ENCODE measurements around the gene CNOT11. TPM values are rescaled to one million over a fixed set of nuclear protein-coding genes. Genes with fewer than 3 reads are reported as not detected.

Gene CNOT11
- total RNA-seq, 4 donors from 2014 or later = 19.7 to 31.2 (median 21.6) TPM

DNA sequence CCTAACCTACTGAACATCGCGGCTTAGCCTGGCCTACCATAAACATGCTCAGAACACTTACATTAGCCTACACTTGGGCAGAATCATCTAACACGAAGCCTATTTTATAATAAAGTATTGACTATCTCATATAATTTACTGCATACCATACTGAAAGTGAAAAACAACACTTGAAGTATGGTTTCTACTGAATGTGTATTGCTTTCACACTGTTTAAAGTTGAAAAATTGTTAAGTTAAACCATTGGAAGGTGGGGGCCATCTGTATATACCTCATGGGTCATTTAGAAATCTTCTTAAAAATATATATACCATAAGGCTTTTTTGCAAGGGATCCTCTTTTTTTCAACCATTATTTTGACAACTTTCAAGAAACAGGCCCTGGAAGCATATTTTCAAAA, 39.3 kb downstream of the CNOT11 start:
- TF ChIP-seq POLR2A (IDR thresholded peaks at IDR 0.05) = no peak
- TF ChIP-seq, protein P1, sequence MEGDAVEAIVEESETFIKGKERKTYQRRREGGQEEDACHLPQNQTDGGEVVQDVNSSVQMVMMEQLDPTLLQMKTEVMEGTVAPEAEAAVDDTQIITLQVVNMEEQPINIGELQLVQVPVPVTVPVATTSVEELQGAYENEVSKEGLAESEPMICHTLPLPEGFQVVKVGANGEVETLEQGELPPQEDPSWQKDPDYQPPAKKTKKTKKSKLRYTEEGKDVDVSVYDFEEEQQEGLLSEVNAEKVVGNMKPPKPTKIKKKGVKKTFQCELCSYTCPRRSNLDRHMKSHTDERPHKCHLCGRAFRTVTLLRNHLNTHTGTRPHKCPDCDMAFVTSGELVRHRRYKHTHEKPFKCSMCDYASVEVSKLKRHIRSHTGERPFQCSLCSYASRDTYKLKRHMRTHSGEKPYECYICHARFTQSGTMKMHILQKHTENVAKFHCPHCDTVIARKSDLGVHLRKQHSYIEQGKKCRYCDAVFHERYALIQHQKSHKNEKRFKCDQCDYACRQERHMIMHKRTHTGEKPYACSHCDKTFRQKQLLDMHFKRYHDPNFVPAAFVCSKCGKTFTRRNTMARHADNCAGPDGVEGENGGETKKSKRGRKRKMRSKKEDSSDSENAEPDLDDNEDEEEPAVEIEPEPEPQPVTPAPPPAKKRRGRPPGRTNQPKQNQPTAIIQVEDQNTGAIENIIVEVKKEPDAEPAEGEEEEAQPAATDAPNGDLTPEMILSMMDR (IDR thresholded peaks at IDR 0.05) = no peak
- no peak overlapping the region for H3K4me3 ChIP-seq
- no peaks in the 10 kb centered on the region for H3K36me3 ChIP-seq
- no peak for DNase-seq
- H3K9me3 ChIP-seq = no peaks in the 10 kb centered on the region
- no peaks in the 10 kb centered on the region for H3K27me3 ChIP-seq
- no peaks in the 10 kb centered on the region for H3K4me1 ChIP-seq
- intact Hi-C loops (cut with DNase I; ENCODE audit: low total_unique reads) = no loop called here
- H3K27ac ChIP-seq = no peak overlapping the region

DNA sequence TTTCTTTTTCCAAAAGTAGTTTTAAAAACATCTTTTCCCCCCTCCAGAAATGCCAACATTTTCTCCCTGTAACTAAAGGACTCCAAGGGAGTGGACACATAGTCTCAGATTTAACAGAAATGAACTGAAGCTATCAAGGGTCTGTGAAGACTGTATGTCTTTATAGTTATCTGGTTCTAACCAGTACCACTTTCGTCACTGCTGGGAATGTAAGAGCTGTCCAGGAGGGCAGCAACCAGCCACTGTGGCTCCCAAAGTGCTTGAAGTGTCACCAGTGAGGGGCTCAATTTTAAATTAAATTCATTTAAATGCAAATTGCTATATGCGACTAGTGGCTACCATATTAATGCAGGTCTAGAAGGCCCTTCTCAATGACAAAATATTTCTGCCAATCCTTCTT, 40.9 kb downstream of the CNOT11 start:
- no peak for DNase-seq
- no peak for TF ChIP-seq POLR2A (IDR thresholded peaks at IDR 0.05)
- TF ChIP-seq, protein P1 (IDR thresholded peaks at IDR 0.05) = no peak
- Histone ChIP-seq H3K27me3 (no peaks in the 10 kb centered on the region), H3K9me3 (no peaks in the 10 kb centered on the region), H3K4me3 (no peak overlapping the region), H3K27ac (no peak overlapping the region), H3K4me1 (no peaks in the 10 kb centered on the region), H3K36me3 (no peaks in the 10 kb centered on the region)
- intact Hi-C loops (cut with DNase I; ENCODE audit: low total_unique reads) = no loop called here

DNA sequence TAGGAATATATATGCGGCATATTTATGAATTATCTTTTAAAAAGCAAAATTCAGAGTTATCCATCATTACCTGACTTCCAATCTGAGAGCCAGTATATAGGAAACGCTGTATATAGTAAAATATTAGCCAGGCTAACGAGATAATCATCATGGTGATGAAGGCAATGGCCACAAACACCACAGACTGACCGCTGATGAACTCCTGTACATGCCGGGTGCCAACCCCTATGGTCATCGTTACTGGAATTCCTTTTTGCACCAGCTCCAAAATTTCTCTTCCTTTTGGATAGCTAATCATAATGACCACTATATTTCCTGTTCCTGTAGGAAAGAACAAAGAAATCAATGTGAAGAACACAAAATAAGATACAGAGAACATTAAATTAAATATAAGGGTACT, 42.2 kb downstream of the CNOT11 start:
- TF ChIP-seq, protein P1 (IDR thresholded peaks at IDR 0.05) = no peak
- no peak for TF ChIP-seq POLR2A (IDR thresholded peaks at IDR 0.05)
- Histone ChIP-seq H3K36me3 (no peaks in the 10 kb centered on the region), H3K4me1 (no peaks in the 10 kb centered on the region), H3K27me3 (no peaks in the 10 kb centered on the region), H3K27ac (no peak overlapping the region), H3K9me3 (no peaks in the 10 kb centered on the region), H3K4me3 (no peak overlapping the region)
- intact Hi-C loops (cut with DNase I; ENCODE audit: low total_unique reads) = no loop called here
- DNase-seq = no peak

DNA sequence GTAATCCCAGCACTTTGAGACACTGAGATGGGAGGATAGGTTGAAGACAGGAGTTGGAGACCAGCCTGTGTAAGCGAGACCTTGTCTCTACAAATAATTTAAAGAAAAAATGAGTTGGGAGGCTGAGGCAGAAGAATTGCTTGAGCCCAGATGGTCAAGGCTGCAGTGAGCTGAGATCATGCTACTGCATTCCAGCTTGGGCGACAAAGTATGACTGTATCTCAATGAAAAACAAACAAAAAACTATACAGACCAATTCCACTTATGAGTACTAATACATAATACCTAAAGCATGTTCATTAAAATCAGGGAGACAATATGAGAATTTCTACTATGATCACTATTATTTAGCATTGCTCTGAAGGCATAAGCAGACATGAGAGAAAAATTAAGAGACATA, 43.2 kb downstream of the CNOT11 start:
- H3K4me1 ChIP-seq = no peaks in the 10 kb centered on the region

DNA sequence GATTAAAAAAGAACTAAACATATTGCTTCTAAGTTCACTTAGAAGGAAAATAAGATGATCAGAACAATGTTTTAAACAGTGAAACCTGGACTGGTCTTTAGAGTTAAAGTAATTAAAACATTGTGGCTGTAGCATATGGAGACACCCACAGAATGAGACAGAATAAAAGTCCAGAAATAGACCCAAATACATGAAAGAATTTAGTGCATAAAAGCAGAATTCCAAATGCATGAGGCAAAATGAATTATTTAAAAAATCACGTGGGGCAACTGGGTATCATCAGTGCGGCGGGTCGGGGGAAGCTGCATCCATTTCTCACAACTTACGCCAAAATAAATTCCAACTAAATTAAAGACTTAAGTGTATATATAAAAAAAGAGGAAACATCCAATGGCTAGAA, 43.7 kb downstream of the CNOT11 start:
- intact Hi-C loops (cut with DNase I; ENCODE audit: low total_unique reads) = no loop called here
- H3K27ac ChIP-seq = no peak overlapping the region
- H3K36me3 ChIP-seq = no peaks in the 10 kb centered on the region
- DNase-seq = no peak
- no peaks in the 10 kb centered on the region for H3K4me1 ChIP-seq
- H3K4me3 ChIP-seq = no peak overlapping the region
- no peak for TF ChIP-seq POLR2A (IDR thresholded peaks at IDR 0.05)
- TF ChIP-seq, protein P1 (IDR thresholded peaks at IDR 0.05) = no peak
- H3K9me3 ChIP-seq = no peaks in the 10 kb centered on the region
- H3K27me3 ChIP-seq = no peaks in the 10 kb centered on the region

More for the DNA sequence above, 43.2 kb downstream of the CNOT11 start:
- H3K9me3 ChIP-seq = no peaks in the 10 kb centered on the region
- no peaks in the 10 kb centered on the region for H3K27me3 ChIP-seq
- intact Hi-C loops (cut with DNase I; ENCODE audit: low total_unique reads) = no loop called here
- H3K27ac ChIP-seq = no peak overlapping the region
- no peak for TF ChIP-seq POLR2A (IDR thresholded peaks at IDR 0.05)
- TF ChIP-seq, protein P1 (IDR thresholded peaks at IDR 0.05) = no peak
- no peaks in the 10 kb centered on the region for H3K36me3 ChIP-seq
- H3K4me3 ChIP-seq = no peak overlapping the region
- no peak for DNase-seq

Measured in uterus (tissue), 4 donors.